GM21381 (cell line): ENCODE data around the gene CYP2A13.
"Not testable (repeated sequence)": the region's sequence is repeated elsewhere in the genome, so short reads cannot be mapped to it uniquely, and the experiment has no call there.

ENCODE experiments used
- ATAC-seq: cut with Tn5 transposase; IDR thresholded peaks from one replicate; pipeline ENCODE4 v1.9.1; 2021; ENCODE audit warnings: mild to moderate bottlenecking, moderate library complexity; ENCODE audit not compliant: unreplicated experiment

Gene CYP2A13

DNA sequence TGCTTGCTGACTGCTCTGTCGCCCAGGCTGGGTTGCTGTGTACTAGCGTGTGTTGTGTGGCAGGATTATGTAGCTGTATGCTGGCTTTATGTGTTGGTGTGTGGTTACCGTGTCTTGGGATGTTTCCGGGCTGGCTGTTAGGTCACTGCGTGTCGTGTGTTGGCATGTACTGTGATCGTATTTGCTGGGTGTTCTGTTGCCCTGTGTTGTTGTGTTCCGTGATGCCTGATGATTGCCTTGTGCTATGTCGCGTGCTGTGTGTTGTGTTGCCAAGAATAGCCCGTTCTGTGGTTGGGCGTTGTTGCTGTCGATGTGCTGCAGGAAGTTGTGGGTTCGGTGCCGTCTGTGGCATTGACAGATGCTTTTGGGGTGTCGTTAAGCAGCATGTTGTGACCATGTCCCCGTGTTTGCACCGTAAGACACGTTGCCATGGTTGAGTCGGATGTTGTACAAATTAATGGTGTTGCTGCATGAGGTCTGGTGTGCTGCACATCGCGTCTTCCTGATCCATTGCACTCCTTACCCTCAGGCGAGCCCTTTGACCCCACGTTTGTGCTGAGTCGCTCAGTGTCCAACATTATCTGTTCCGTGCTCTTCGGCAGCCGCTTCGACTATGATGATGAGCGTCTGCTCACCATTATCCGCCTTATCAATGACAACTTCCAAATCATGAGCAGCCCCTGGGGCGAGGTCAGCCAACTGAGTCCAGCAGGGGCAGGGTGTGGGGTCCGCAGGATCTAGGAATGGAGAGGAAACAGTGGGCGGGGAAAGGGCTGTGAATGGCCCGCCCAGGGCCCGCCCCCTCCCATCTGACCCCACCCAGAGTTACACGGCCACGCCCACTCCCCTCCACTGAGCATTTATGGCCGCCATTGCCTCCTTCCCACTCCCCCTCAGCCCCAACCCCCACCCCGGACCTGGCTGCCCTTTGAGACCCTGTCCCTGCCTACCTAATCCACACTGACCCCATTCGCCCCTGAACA lies 33.0 kb downstream of the CYP2A13 start:
- not testable (repeated sequence) for ATAC-seq

DNA sequence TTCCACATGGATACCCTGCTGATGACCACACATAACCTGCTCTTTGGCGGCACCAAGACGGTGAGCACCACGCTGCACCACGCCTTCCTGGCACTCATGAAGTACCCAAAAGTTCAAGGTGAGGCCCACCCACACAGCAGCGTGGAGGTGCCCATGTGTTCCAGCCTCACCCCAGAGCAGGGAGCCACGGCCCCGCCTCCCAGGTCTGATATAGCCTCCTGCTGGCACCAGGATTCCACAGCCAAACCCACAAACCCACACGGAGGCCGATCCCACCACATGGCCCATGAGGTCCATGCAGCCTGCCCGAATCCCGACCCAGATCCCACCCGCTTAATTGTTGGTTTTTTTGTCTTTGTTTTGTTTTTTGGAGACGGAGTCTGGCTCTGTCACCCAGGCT lies 34.6 kb downstream of the CYP2A13 start:
- ATAC-seq, result not testable (repeated sequence)

DNA sequence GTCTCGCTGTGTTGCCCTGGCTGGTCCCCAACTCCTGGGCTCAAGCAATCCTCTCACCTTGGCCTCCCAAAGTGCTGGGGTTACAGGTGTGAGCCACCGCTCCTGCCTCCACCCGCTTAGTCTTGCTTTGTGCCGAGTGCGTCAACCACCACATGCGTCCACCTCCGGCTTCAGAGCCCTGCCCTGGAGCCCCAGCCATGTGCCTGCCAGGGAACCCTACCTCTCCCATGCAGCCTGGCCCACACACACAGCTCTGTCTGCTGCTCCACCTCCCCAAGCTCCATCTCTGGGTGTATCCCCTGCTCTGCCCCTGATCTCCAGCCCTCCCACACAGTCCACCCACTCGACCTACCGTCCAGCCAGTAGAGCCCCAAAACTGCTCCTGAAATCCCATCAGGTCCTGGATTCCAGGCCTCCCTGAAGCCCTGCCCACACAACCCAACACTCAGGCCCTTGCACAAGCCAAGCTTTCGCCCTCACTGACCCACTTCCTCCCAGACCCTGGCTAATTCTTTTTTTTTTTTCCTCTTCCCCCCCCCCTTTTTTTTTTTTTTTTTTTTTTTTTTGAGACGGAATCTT lies 35.6 kb downstream of the CYP2A13 start:
- ATAC-seq, result no peak

DNA sequence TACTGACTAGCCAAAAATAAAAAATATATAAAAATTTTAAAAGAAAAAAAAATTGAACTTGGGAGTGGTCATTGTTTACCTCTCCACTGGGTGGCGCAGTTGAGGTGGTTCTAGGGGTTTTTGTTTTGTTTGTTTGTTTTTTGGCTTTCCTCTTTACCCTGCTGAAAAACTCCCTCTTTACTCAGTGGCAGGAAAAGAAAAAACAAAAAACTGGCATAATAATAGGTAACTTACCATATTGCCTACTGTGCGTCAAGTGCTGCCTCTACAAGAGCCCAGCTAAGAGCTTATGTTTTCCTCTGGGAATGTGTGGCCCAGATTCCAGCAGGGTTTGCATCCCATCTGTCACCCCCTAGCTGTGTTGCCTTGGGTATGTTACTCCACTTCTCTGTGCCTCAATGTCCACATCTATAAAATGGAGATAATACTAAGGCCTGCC lies 38.5 kb downstream of the CYP2A13 start:
- not testable (repeated sequence) for ATAC-seq

DNA sequence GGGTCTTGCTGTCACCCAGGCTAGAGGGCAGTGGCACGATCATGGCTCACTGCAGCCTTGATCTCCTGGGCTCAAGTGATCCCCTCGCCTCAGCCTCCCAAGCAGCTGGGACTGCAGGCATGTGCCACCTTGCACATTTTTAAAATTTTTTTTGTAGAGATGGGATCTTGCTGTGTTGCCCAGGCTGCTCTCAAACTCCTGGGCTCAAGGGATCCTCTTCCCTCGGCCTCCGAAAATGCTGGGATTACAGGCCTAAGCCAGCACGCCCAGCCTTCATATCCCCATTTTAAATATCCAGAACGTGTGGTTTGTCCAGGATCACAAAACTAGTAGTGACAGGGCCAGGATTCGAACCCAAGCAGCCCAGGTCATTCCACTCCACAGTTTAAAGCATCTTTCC lies 39.1 kb downstream of the CYP2A13 start:
- ATAC-seq, result not testable (repeated sequence)

DNA sequence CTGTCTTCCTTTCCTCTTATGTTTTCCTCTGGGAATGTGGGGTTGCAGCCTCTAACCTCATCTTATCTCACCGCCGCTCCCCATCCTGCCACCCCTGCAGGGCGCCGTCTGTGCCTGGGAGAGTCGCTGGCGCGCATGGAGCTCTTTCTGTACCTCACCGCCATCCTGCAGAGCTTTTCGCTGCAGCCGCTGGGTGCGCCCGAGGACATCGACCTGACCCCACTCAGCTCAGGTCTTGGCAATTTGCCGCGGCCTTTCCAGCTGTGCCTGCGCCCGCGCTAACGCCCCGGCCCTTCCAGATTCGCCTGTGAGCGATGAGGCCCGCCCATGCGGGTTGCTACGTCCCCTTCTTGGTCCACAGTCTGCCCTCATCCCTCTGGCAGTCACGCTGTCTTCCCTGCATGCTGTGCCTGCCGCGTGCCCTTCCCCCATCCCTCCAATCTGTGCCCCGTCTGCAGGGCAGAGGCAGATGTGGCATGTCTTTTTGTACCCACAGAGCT lies 39.6 kb downstream of the CYP2A13 start:
- ATAC-seq, result not testable (repeated sequence)

DNA sequence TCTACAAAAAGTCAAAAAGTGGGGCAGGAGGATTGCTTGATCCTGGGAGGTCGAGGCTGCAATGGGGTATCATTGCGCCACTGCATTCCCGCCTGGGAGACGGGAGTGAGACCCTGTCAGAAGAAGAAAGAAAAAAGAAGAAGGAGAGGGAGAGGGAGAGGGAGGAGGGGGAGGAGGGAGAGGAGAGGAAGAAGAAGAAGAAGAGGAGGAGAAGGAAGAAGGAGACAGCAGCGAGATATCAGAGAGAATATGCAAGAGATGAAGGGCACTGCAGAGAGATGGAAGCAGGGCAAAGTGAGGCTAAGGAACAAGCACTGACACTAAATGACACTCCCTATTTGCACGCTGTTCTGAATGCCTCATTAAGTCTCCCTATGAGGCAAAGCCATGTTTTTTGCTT lies 40.4 kb downstream of the CYP2A13 start:
- no peak for ATAC-seq

DNA sequence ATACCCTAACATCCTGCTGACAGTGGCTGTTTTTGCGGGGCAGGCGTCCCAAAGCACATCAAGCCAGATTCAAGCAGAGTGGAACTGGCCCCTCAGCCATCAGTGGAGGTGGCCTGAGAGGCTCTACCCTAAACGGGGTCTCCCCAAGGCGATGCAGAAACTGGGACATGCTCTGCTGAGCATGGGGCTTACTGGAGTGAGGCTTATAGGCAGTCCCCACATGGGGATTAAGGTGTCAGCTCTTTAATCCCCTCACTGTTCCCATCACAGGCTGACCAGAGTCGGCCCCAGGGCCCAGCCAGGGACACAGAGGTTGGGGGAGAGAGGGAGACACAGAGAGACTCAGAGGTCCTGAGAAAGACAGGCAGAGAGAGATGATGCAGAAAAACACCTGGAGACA lies 42.9 kb downstream of the CYP2A13 start:
- no peak for ATAC-seq

DNA sequence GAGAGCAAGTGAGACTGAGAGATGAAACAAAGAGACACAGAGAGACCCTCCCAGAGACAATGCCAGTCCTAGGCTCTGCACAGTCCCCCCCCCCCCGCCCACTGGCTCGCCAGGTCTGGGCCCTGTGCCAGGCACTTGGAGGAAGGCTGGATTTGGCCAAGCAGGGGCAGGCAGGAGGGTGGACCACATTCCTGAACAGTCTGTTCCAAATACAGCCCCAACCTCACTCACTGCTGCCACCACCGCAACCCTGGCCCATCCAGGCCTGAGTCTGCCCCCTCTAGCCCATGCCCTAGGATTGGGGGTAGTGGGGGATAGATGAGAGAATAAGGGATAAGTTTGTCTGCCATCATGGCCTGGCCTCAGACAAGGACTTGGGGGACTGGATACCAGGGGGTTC lies 45.0 kb downstream of the CYP2A13 start:
- no peak for ATAC-seq

DNA sequence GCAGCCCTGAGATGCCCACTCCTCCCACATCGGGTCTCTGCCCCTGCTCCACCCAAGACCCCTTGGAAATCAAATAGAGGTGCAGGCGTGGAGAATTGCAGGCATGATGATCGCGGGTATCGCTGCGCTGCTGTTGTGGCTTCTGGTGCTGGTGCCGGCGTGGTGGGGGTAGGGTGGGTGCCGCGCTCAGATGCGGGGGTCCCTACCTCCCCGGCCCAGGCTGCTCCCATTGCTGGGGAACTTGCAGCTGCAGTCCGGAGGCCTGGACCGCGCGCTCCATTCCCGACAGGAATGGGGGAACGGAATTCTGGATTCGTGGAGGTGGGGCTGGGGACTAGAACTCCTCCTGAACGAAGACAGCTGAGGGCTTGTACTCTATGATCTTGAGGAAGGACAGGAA lies 46.4 kb downstream of the CYP2A13 start:
- no peak for ATAC-seq

DNA sequence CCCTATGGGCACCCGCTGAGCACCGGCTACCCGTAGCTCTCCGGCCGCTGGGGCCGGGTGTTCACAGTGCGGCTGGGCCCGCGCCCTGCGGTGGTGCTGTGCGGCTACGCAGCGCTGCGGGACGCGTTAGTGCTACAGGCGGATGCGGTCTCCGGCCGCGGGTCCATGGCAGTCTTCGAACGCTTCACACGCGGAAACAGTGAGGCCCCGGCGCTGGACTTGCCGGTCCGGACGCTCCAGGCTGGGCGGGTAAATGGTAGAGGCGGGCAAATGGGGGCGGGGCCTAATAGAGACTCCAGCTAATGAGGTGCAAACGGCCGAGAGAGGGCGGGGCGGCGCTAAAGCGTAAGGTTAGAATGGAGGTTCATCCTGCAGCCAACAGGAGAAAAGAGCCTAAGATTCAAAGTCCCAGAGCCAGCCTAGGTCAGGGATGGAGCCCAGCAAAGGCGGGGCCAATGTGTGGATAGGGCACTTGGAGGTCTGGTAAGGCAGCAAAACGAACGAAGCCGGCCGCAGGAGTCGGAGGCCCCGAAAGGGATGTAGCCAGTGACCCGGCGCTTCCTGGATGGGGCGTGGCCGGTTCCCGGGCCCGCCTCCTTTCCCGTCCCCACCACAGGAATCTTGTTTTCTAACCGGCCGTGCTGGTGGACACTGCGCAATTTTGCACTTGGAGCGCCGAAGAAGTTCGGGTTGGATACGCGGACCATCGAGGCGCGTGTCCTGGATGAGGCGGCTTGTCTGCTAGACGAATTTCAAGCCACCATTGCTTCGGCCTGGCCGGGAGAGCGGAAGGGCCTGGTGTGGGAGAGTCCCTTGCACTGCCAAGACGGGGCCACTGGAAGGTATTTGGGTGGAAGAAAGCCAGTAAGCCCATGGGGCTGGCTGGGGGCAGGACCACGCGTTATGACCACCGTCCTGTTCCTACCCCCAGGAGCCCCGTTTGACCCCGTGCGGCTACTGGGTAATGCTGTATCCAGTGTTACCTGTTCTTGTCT lies 47.4 kb downstream of the CYP2A13 start:
- ATAC-seq, result not testable (repeated sequence)

DNA sequence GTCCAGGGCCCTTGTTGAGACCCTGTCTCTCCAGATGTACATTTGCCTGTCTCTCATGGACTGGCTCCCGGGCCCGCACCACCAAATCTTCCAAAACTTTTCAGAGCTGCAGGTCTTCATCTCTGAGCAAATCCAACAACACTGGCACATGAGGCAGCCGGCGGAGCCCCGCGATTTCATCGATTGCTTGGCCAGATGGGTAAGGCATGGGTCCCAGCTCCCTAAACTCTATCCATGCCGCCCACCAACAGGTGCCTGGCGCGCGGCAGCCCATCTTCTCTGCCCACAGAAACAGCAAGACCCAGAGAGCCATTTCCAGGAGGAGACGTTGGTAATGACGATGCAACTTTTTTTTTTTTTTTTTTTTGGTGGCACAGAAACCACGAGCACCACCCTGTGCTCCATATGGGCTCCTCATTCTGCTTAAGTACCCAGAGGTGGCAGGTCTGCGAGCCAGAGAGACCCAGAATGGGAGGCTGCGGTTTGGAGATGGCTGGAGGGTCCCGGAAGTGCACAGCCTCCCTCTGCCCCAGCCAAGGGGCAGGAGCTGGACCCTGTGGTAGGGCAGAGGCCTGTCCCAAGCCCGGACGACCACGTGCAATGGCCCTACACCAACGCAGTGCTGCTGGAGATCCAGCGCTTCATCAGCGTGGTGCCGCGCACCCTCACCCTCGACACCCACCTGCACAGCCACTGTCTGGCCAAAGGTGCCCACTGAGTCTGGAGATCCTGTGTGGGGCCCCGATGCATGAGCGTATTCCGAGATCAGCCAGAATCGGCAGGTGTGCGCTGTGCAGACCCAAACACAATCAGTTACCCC lies 48.6 kb downstream of the CYP2A13 start:
- ATAC-seq, result no peak

DNA sequence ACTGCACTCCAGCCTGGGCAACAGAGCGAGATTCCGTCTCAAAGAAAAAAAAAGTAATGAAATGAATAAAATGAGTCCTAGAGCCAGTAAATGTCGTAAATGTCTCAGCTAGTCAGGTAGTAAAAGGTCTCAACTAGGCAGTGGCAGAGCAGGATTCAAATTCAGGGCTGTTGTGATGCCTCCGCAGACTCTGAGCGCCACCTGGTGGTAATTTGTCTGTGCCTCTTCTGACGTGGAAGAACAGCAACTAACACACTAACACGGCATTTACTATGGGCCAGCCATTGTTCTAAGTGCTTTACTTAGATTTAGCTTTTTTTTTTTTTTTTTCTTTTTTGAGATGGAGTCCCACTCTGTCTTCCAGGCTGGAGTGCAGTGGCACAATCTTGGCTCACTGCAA lies 56.2 kb downstream of the CYP2A13 start:
- ATAC-seq, result no peak
